Measurements from ENCODE around the gene PAAF1. TPM values are rescaled to one million over a fixed set of nuclear protein-coding genes. Genes with fewer than 3 reads are reported as not detected.

The PAAF1 gene
- total RNA-seq, 1 experiment from 2014 or later = 13.3 TPM

- Histone ChIP-seq H3K27me3 (ENCODE audit: low read length) (no peaks in the 10 kb centered on the region), H3K79me2 (ENCODE audit: low read length) (no peaks in the 10 kb centered on the region), H2AFZ (ENCODE audit: low read length) (no peak overlapping the region), H4K20me1 (ENCODE audit: low read length) (no peaks in the 10 kb centered on the region), H3F3A (ENCODE audit: low read length, unreplicated experiment) (no peaks in the 10 kb centered on the region), H3K4me2 (ENCODE audit: low read length) (no peak overlapping the region), H3K27ac (ENCODE audit: low read length) (no peak overlapping the region), H3K9me2 (replicated peaks; ENCODE audit: low read length) (no peaks in the 10 kb centered on the region), H3K9ac (ENCODE audit: low read length) (no peak overlapping the region), H3K4me3 (ENCODE audit: low read length) (no peak overlapping the region), H3K36me3 (ENCODE audit: low read depth, low read length) (peaks cover 17% of the 10 kb centered on the region), H3K4me1 (ENCODE audit: insufficient read depth, low read length) (peaks cover 10% of the 10 kb centered on the region), H3K9me3 (ENCODE audit: low read length) (no peaks in the 10 kb centered on the region)
- intact Hi-C loops (cut with micrococcal nuclease) = no loop called here
- POLR2A ChIA-PET (ENCODE audit: unreplicated experiment) = interaction anchor here (0.5 kb wide), 1 partner anchor 314 kb away, joined by 4 read pairs; no protein-coding TSS in a partner anchor
- DNase-seq (no peak), ATAC-seq (no peak)
- BruUV-seq (replicated peaks) = no TSS peak
- CTCF ChIA-PET = no interaction called here
- TF ChIP-seq EZH2 (IDR thresholded peaks at IDR 0.05; ENCODE audit: low read length, unreplicated experiment) (no peak), EZH2phosphoT487 (IDR thresholded peaks at IDR 0.05; ENCODE audit: borderline replicate concordance, low read length) (no peak)
- TF ChIP-seq, protein P1, sequence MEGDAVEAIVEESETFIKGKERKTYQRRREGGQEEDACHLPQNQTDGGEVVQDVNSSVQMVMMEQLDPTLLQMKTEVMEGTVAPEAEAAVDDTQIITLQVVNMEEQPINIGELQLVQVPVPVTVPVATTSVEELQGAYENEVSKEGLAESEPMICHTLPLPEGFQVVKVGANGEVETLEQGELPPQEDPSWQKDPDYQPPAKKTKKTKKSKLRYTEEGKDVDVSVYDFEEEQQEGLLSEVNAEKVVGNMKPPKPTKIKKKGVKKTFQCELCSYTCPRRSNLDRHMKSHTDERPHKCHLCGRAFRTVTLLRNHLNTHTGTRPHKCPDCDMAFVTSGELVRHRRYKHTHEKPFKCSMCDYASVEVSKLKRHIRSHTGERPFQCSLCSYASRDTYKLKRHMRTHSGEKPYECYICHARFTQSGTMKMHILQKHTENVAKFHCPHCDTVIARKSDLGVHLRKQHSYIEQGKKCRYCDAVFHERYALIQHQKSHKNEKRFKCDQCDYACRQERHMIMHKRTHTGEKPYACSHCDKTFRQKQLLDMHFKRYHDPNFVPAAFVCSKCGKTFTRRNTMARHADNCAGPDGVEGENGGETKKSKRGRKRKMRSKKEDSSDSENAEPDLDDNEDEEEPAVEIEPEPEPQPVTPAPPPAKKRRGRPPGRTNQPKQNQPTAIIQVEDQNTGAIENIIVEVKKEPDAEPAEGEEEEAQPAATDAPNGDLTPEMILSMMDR (conservative IDR thresholded peaks at IDR 0.05; ENCODE audit: low read depth, low read length) = no peak
Measured at GRCh38 chr11:73974604-73975478, 98.0 kb downstream of the PAAF1 start.

- no peak for DNase-seq
- no peak overlapping the region for H3K27ac ChIP-seq (ENCODE audit: low read length)
- H3K27me3 ChIP-seq (ENCODE audit: low read length) = no peaks in the 10 kb centered on the region
- peaks cover 17% of the 10 kb centered on the region for H3K36me3 ChIP-seq (ENCODE audit: low read depth, low read length)
- no TSS peak for BruUV-seq (replicated peaks)
- H3K9ac ChIP-seq (ENCODE audit: low read length) = no peak overlapping the region
- ChIA-PET CTCF (no interaction called here), POLR2A (ENCODE audit: unreplicated experiment) (interaction anchor here (0.5 kb wide), 1 partner anchor 102 kb away, joined by 4 read pairs; no protein-coding TSS in a partner anchor)
- H3K4me2 ChIP-seq (ENCODE audit: low read length) = no peak overlapping the region
- no peaks in the 10 kb centered on the region for H4K20me1 ChIP-seq (ENCODE audit: low read length)
- H2AFZ ChIP-seq (ENCODE audit: low read length) = no peak overlapping the region
- intact Hi-C loops (cut with micrococcal nuclease) = no loop called here
- no peaks in the 10 kb centered on the region for H3F3A ChIP-seq (ENCODE audit: low read length, unreplicated experiment)
- H3K9me2 ChIP-seq (replicated peaks; ENCODE audit: low read length) = no peaks in the 10 kb centered on the region
- no peaks in the 10 kb centered on the region for H3K79me2 ChIP-seq (ENCODE audit: low read length)
- no peak for ATAC-seq
- no peaks in the 10 kb centered on the region for H3K9me3 ChIP-seq (ENCODE audit: low read length)
- TF ChIP-seq, protein P1 (conservative IDR thresholded peaks at IDR 0.05; ENCODE audit: low read depth, low read length) = no peak
- TF ChIP-seq EZH2phosphoT487 (IDR thresholded peaks at IDR 0.05; ENCODE audit: borderline replicate concordance, low read length) = no peak
- TF ChIP-seq EZH2 (IDR thresholded peaks at IDR 0.05; ENCODE audit: low read length, unreplicated experiment) = no peak
- H3K4me1 ChIP-seq (ENCODE audit: insufficient read depth, low read length) = peaks cover 16% of the 10 kb centered on the region
- H3K4me3 ChIP-seq (ENCODE audit: low read length) = no peak overlapping the region
Measured at GRCh38 chr11:73975479-73975757, 98.6 kb downstream of the PAAF1 start.
